Measurements from ENCODE around the gene RAB7A. TPM values are rescaled to one million over a fixed set of nuclear protein-coding genes. Genes with fewer than 3 reads are reported as not detected.
A peak's percentile ranks its signal among the peaks of the same experiment; 100 is the strongest.

RAB7A gene
- total RNA-seq, 1 experiment from 2014 or later = 155 TPM

GRCh38 chr3:128820252-128820839, 94.4 kb downstream of the RAB7A start:
- Histone ChIP-seq H3T11ph (ENCODE audit: low read length) (no peak overlapping the region), H3K4me1 (ENCODE audit: insufficient read depth, low read length) (no peaks in the 10 kb centered on the region), H3K4me2 (ENCODE audit: insufficient read depth, insufficient read length, low read length) (no peak overlapping the region), H3K9me3 (ENCODE audit: control insufficient read depth, low read depth, low read length) (no peaks in the 10 kb centered on the region), H2AK5ac (ENCODE audit: insufficient read length, low read length) (no peak overlapping the region), H3K18ac (ENCODE audit: insufficient read length, low read depth, low read length) (no peak overlapping the region), H3K9ac (ENCODE audit: extremely low read depth, insufficient read length, low read length) (no peak overlapping the region), H2BK15ac (ENCODE audit: low read depth, low read length) (no peak overlapping the region), H3K14ac (ENCODE audit: insufficient read depth, low read length) (no peak overlapping the region), H3K27ac (ENCODE audit: insufficient read length, low read depth, low read length) (no peak overlapping the region), H4K8ac (replicated peaks; ENCODE audit: insufficient read length, low read depth, low read length) (no peak overlapping the region), H3K79me1 (ENCODE audit: insufficient read depth, low read depth, low read length, poor library complexity, severe bottlenecking) (no peaks in the 10 kb centered on the region), H2AFZ (ENCODE audit: low read length) (no peak overlapping the region), H2BK12ac (ENCODE audit: insufficient read length, low read depth, low read length) (no peak overlapping the region), H2BK20ac (ENCODE audit: low read depth, low read length, poor library complexity, severe bottlenecking) (no peak overlapping the region), H3K4ac (ENCODE audit: low read depth, low read length) (no peak overlapping the region), H4K91ac (ENCODE audit: insufficient read length, low read depth, low read length) (no peak overlapping the region), H3K56ac (ENCODE audit: insufficient read length, low read depth, low read length) (no peak overlapping the region), H3K23me2 (ENCODE audit: insufficient read length, low read depth, low read length, poor library complexity, severe bottlenecking) (no peaks in the 10 kb centered on the region), H4K5ac (ENCODE audit: insufficient read length, low read depth, low read length) (no peak overlapping the region), H2BK120ac (ENCODE audit: low read depth, low read length, poor library complexity, severe bottlenecking) (no peak overlapping the region), H3K79me2 (ENCODE audit: insufficient read depth, low read length) (no peaks in the 10 kb centered on the region), H2BK5ac (ENCODE audit: insufficient read length, low read length) (no peak overlapping the region), H4K20me1 (ENCODE audit: control insufficient read depth, insufficient read depth, insufficient read length) (no peaks in the 10 kb centered on the region), H3K27me3 (ENCODE audit: insufficient read depth, low read length) (no peaks in the 10 kb centered on the region), H3K23ac (ENCODE audit: insufficient read length, low read depth, low read length) (no peak overlapping the region)
- TF ChIP-seq CTCF (conservative IDR thresholded peaks at IDR 0.05) = no peak
- H3K4me3 Mint-ChIP-seq = no peak overlapping the region
- H3K36me3 Mint-ChIP-seq (ENCODE audit: insufficient read depth in 1 of 3, low read depth in 3 of 3) = peaks cover 22 to 39% (median 29%) of the 10 kb centered on the region in 3 experiments; a peak in 6 of 7 replicates
- no peaks in the 10 kb centered on the region for H3K27me3 Mint-ChIP-seq (ENCODE audit: low read depth)
- no CpG with 5 or more reads among the region's 7 CpGs for WGBS (ENCODE audit: extremely low coverage, insufficient read length, low lambda C conversion rate)
- H3K9me3 Mint-ChIP-seq = no peaks in the 10 kb centered on the region
- DNase-seq = no peak
- peak overlapping the region in 1 of 3 experiments; percentile 68; a peak in 2 of 7 replicates for H3K27ac Mint-ChIP-seq
- no peaks in the 10 kb centered on the region for H3K4me1 Mint-ChIP-seq

Data from H9 (cell line).